H1 (cell line): Measurements from ENCODE around the gene WNK2. TPM values are rescaled to one million over a fixed set of nuclear protein-coding genes. Genes with fewer than 3 reads are reported as not detected.

ENCODE experiments used
- CTCF ChIA-PET: fragments of 300-600 bp; sonication (Branson Sonifier 250); formaldehyde crosslinking; loops from one replicate; lab custom pipeline; 2021; ENCODE audit not compliant: partially characterized antibody; lab: Charles Lee
- POLR2A ChIA-PET: fragments of 300-600 bp; sonication (Branson Sonifier 250); formaldehyde crosslinking; loops from one replicate; lab custom pipeline; 2021; ENCODE audit warnings: inconsistent platforms; ENCODE audit not compliant: partially characterized antibody; lab: Charles Lee
- DNase-seq, 2 experiments: peaks; one replicate each; pipeline versions ENCODE4 v3.0.0 to v3.0.0-alpha.2; 2010 to 2022; ENCODE audit warnings: low spot score in 2 of 2, low read depth in 1 of 2, mixed read lengths in 1 of 2
- FAIRE-seq: peaks from 2 replicates; lab custom pipeline; 2011; peaks lifted over from hg19 to GRCh38; lab: Jason Lieb, UNC
- H2AFZ ChIP-seq: 2 replicates; pipeline ENCODE4 v1.8.1; 2012; ENCODE audit warnings: low read length, inconsistent platforms
- H2AK5ac ChIP-seq: 2 replicates; pipeline ENCODE4 v1.6.1; 2013; ENCODE audit warnings: low read depth, low read length
- H2BK120ac ChIP-seq: replicated peaks from 2 replicates; pipeline ENCODE3; 2013; ENCODE audit warnings: low read depth, low read length, inconsistent platforms
- H2BK12ac ChIP-seq: 2 replicates; pipeline ENCODE4 v1.6.1; 2013; ENCODE audit warnings: low read depth, low read length
- H2BK15ac ChIP-seq: 2 replicates; pipeline ENCODE4 v1.6.1; 2013; ENCODE audit warnings: low read length
- H2BK20ac ChIP-seq: 2 replicates; pipeline ENCODE4 v1.6.1; 2013; ENCODE audit warnings: low read length
- H2BK5ac ChIP-seq: 2 replicates; pipeline ENCODE4 v1.6.1; 2013; ENCODE audit warnings: low read depth, low read length
- H3K14ac ChIP-seq: 2 replicates; pipeline ENCODE4 v1.6.1; 2013; ENCODE audit warnings: inconsistent platforms; ENCODE audit not compliant: insufficient read length
- H3K18ac ChIP-seq: 2 replicates; pipeline ENCODE4 v1.6.1; 2013; ENCODE audit warnings: low read length; ENCODE audit errors: extremely low read depth
- H3K23ac ChIP-seq: 2 replicates; pipeline ENCODE4 v1.6.1; 2013; ENCODE audit warnings: inconsistent platforms; ENCODE audit not compliant: insufficient read length
- H3K23me2 ChIP-seq: 2 replicates; pipeline ENCODE4 v1.6.1; 2013; ENCODE audit warnings: low read depth, low read length
- H3K27ac ChIP-seq: 2 replicates; pipeline ENCODE4 v1.6.1; 2011; ENCODE audit warnings: low read depth, low read length, inconsistent platforms
- H3K27me3 ChIP-seq, 4 experiments: replicated peaks in 1 of 4; 1 replicate in 1 of 4; 2 replicates in 3 of 4; pipeline versions ENCODE4 v1.6.1 to v1.8.1; 2011 to 2013; ENCODE audit warnings: low read length in 3 of 4, mild to moderate bottlenecking in 3 of 4, inconsistent platforms in 2 of 4, mixed read lengths in 2 of 4, moderate library complexity in 1 of 4; ENCODE audit not compliant: control insufficient read depth in 3 of 4, insufficient read depth in 3 of 4; ENCODE audit errors: extremely low read depth in 1 of 4
- H3K36me3 ChIP-seq, 4 experiments: 2 replicates each; pipeline versions ENCODE4 v1.6.1 to v1.8.1; 2011 to 2013; ENCODE audit warnings: mild to moderate bottlenecking in 4 of 4, low read length in 3 of 4, moderate library complexity in 2 of 4, control low read depth in 1 of 4, inconsistent platforms in 1 of 4; ENCODE audit not compliant: insufficient read depth in 4 of 4, control insufficient read depth in 2 of 4
- H3K4ac ChIP-seq: replicated peaks from 2 replicates; pipeline ENCODE3; 2013; ENCODE audit warnings: low read length, low read depth, mixed read lengths, inconsistent platforms; ENCODE audit not compliant: insufficient read length
- H3K4me1 ChIP-seq, 4 experiments: replicated peaks in 1 of 4; 1 replicate in 1 of 4; 2 replicates in 3 of 4; pipeline versions ENCODE4 v1.6.1 to v1.8.1; 2011 to 2013; ENCODE audit warnings: low read length in 3 of 4, inconsistent platforms in 2 of 4, mixed read lengths in 1 of 4; ENCODE audit not compliant: insufficient read depth in 4 of 4, control insufficient read depth in 3 of 4
- H3K4me2 ChIP-seq, 2 experiments: 2 replicates each; pipeline versions ENCODE4 v1.6.1 to v1.8.1; 2011 to 2013; ENCODE audit warnings: low read depth in 2 of 2, low read length in 2 of 2, control low read depth in 1 of 2, inconsistent platforms in 1 of 2, mild to moderate bottlenecking in 1 of 2; ENCODE audit not compliant: insufficient read depth in 1 of 2
- H3K4me3 ChIP-seq, 4 experiments: fragments of 200-600, 300-600 bp in 1 of 4; sonication (generic), shearing (Covaris generic), sonication (Bioruptor Twin) in 1 of 4; 2 replicates each; pipeline versions ENCODE4 v1.5.1 to v1.8.1; 2011 to 2016; ENCODE audit warnings: low read length in 4 of 4, low read depth in 3 of 4, control low read depth in 2 of 4, inconsistent platforms in 2 of 4, mild to moderate bottlenecking in 2 of 4, mixed read lengths in 1 of 4, moderate library complexity in 1 of 4; ENCODE audit not compliant: insufficient read depth in 2 of 4; ENCODE audit errors: extremely low read depth in 1 of 4
- H3K56ac ChIP-seq: replicated peaks from 2 replicates; pipeline ENCODE3; 2013; ENCODE audit warnings: low read depth, mild to moderate bottlenecking, mixed read lengths, low read length, inconsistent platforms; ENCODE audit not compliant: insufficient read length
- H3K79me1 ChIP-seq: 2 replicates; pipeline ENCODE4 v1.6.1; 2013; ENCODE audit warnings: low read depth, low read length, control low read depth
- H3K79me2 ChIP-seq, 2 experiments: 2 replicates each; pipeline versions ENCODE4 v1.6.1 to v1.8.1; 2012 to 2013; ENCODE audit warnings: low read length in 2 of 2, mild to moderate bottlenecking in 2 of 2, inconsistent platforms in 1 of 2; ENCODE audit not compliant: insufficient read depth in 2 of 2, control insufficient read depth in 1 of 2
- H3K9ac ChIP-seq, 4 experiments: replicated peaks in 1 of 4; 1 replicate in 1 of 4; 2 replicates in 3 of 4; pipeline versions ENCODE4 v1.6.1 to v1.8.1; 2011 to 2013; ENCODE audit warnings: low read depth in 3 of 4, low read length in 3 of 4, control low read depth in 2 of 4, mild to moderate bottlenecking in 2 of 4, moderate library complexity in 2 of 4, inconsistent platforms in 1 of 4; ENCODE audit errors: extremely low read depth in 1 of 4
- H3K9me3 ChIP-seq, 2 experiments: 2 replicates each; pipeline versions ENCODE4 v1.6.1 to v1.8.1; 2012 to 2013; ENCODE audit warnings: mild to moderate bottlenecking in 2 of 2, moderate library complexity in 2 of 2, control low read depth in 1 of 2, inconsistent platforms in 1 of 2, low read depth in 1 of 2, low read length in 1 of 2, mixed read lengths in 1 of 2; ENCODE audit not compliant: insufficient read depth in 2 of 2
- H4K20me1 ChIP-seq, 2 experiments: replicated peaks in 1 of 2; 2 replicates each; pipeline versions ENCODE3 to v1.8.1; 2011 to 2013; ENCODE audit warnings: inconsistent platforms in 2 of 2, low read length in 2 of 2, mild to moderate bottlenecking in 1 of 2; ENCODE audit not compliant: insufficient read depth in 2 of 2, control insufficient read depth in 1 of 2
- H4K5ac ChIP-seq: 2 replicates; pipeline ENCODE4 v1.6.1; 2013; ENCODE audit warnings: low read length, low read depth, mixed read lengths, inconsistent platforms; ENCODE audit not compliant: insufficient read length
- H4K8ac ChIP-seq: 2 replicates; pipeline ENCODE4 v1.8.0; 2013; ENCODE audit warnings: mild to moderate bottlenecking, moderate library complexity, low read length, inconsistent platforms; ENCODE audit not compliant: insufficient read depth; ENCODE audit errors: extremely low read depth
- H4K91ac ChIP-seq: replicated peaks from 2 replicates; pipeline ENCODE3; 2013; ENCODE audit warnings: low read length, mixed read lengths, inconsistent platforms; ENCODE audit not compliant: insufficient read length
- CBX5 ChIP-seq: fragments of 300-800, 300-1000 bp; sonication (generic); IDR thresholded peaks from 2 replicates; pipeline ENCODE4 v1.7.1; 2016; ENCODE audit warnings: antibody characterized with exemption, low read length, low read depth
- EGR1 ChIP-seq: IDR thresholded peaks from 2 replicates; pipeline ENCODE4 v1.6.1; 2011; ENCODE audit warnings: low read depth, low read length, borderline replicate concordance
- EZH2 ChIP-seq: fragments of 200-600 bp; sonication (generic); IDR thresholded peaks from 2 replicates; pipeline ENCODE4 v1.7.1; 2012; ENCODE audit warnings: low read depth, mild to moderate bottlenecking, moderate library complexity, low read length, inconsistent platforms; ENCODE audit not compliant: severe bottlenecking
- KDM4A ChIP-seq: IDR thresholded peaks from one replicate; pipeline ENCODE4 v1.7.1; 2012; ENCODE audit warnings: low read depth, mild to moderate bottlenecking, moderate library complexity, low read length, inconsistent platforms; ENCODE audit not compliant: severe bottlenecking
- RFX5 ChIP-seq: IDR thresholded peaks from 2 replicates; pipeline ENCODE4 v1.6.1; 2011; ENCODE audit warnings: low read depth, low read length, improper control_type of control experiment, borderline replicate concordance
- TBP ChIP-seq: IDR thresholded peaks from 2 replicates; pipeline ENCODE4 v1.6.1; 2011; ENCODE audit warnings: low read depth, low read length, improper control_type of control experiment
- ZNF274 ChIP-seq: IDR thresholded peaks from 2 replicates; pipeline ENCODE4 v1.7.0; 2012; ENCODE audit warnings: low read length, borderline replicate concordance; ENCODE audit errors: extremely low read depth
- WGBS, 2 experiments: shearing (Covaris generic) in 1 of 2; methylation state at CpG; one replicate each; pipeline versions ENCODE4 v1.1.6 to v1.1.7; 2013 to 2015; ENCODE audit warnings: low lambda C conversion rate in 2 of 2, mixed read lengths in 2 of 2, inconsistent platforms in 1 of 2, low coverage in 1 of 2, missing lambda C conversion rate in 1 of 2; ENCODE audit not compliant: insufficient replicate concordance in 2 of 2, insufficient coverage in 1 of 2, insufficient read length in 1 of 2; ENCODE audit errors: extremely low coverage in 1 of 2, missing lambda C conversion rate in 1 of 2; 5-methylcytosine and 5-hydroxymethylcytosine counted together
- polyA plus RNA-seq, 7 experiments: library from polyadenylated mRNA; depleted of rRNA in 3 of 7; stranded (reverse) in 5 of 7; unstranded in 2 of 7; fragments of >200 nt in 5 of 7; fragments of 200-250 nt in 2 of 7; gene quantifications; 1 replicate in 5 of 7; 2 replicates in 1 of 7; 4 replicates in 1 of 7; pipeline versions ENCODE4 v1.2.1 to v1.2.3, GENCODE V29; 2011 to 2013; ENCODE audit warnings: missing spikeins in 2 of 7, mixed read lengths in 2 of 7
- total RNA-seq: library from RNA; stranded (reverse); fragmentation: NEBNext Ultra II Directional; extraction: Animal tissue kit (Norgen Biotek cat#: 25700); gene quantifications from 2 replicates; pipeline ENCODE4 v1.2.1, GENCODE V29; 2021

WNK2 gene
- total and polyA plus RNA-seq, 2 of the 8 experiments (the other 6 are each of a cell fraction or from before 2014, with no cell fraction given) = 12.0 to 87.2 TPM

- H2BK120ac ChIP-seq = no peak overlapping the region
- no peak overlapping the region for H2BK12ac ChIP-seq
- H3K36me3 ChIP-seq = no peaks in the 10 kb centered on the region; a peak in 1 of 8 replicates
- H3K4me1 ChIP-seq = peaks cover 0 to 8% (median 3%) of the 10 kb centered on the region in 4 experiments; a peak in 2 of 7 replicates
- H2AK5ac ChIP-seq = no peak overlapping the region
- no peak overlapping the region for H3K14ac ChIP-seq
- H3K56ac ChIP-seq = no peak overlapping the region
- H4K8ac ChIP-seq = no peak overlapping the region
- H4K5ac ChIP-seq = no peak overlapping the region
- H3K9ac ChIP-seq = no peak overlapping the region
- H3K23ac ChIP-seq = no peak overlapping the region
- H3K4me3 ChIP-seq = no peak overlapping the region
- no peak for FAIRE-seq
- H3K79me2 ChIP-seq = no peaks in the 10 kb centered on the region
- DNase-seq = no peak
- no peaks in the 10 kb centered on the region for H4K20me1 ChIP-seq
- H2BK5ac ChIP-seq = no peak overlapping the region
- POLR2A ChIA-PET = no interaction called here
- no peak overlapping the region for H2BK15ac ChIP-seq
- H4K91ac ChIP-seq = no peak overlapping the region
- no peaks in the 10 kb centered on the region; a peak in 1 of 4 replicates for H3K9me3 ChIP-seq
- H3K23me2 ChIP-seq = no peaks in the 10 kb centered on the region
- H2BK20ac ChIP-seq = no peak overlapping the region
- no peak overlapping the region for H3K27ac ChIP-seq
- whole genome bisulfite sequencing, 2 experiments = 82% methylated on average over 2 of the region's 2 CpGs; no CpG with 5 or more reads in 1 of the 2 experiments
- H3K18ac ChIP-seq = no peak overlapping the region
- no peaks in the 10 kb centered on the region for H3K79me1 ChIP-seq
- H3K27me3 ChIP-seq = no peaks in the 10 kb centered on the region
- TF ChIP-seq TBP (no peak), RFX5 (no peak), KDM4A (no peak), ZNF274 (no peak), CBX5 (no peak), EZH2 (no peak), EGR1 (no peak)
- no peak overlapping the region for H3K4ac ChIP-seq
- H2AFZ ChIP-seq = no peak overlapping the region
- H3K4me2 ChIP-seq = no peak overlapping the region
- CTCF ChIA-PET = no interaction called here
Observed at GRCh38 chr9:93147632-93148031, 36.3 kb upstream of the WNK2 start.
